ENCODE data around the gene CILP2. TPM values are rescaled to one million over a fixed set of nuclear protein-coding genes. Genes with fewer than 3 reads are reported as not detected.

The CILP2 gene
- polyA plus RNA-seq, 1 of the 3 experiments (the other 2 are of a cell fraction), result 1.9 TPM

- POLR2A ChIA-PET, result no interaction called here
These were observed 40.2 kb downstream of the CILP2 start for GRCh38 chr19:19578252-19578651.

DNA sequence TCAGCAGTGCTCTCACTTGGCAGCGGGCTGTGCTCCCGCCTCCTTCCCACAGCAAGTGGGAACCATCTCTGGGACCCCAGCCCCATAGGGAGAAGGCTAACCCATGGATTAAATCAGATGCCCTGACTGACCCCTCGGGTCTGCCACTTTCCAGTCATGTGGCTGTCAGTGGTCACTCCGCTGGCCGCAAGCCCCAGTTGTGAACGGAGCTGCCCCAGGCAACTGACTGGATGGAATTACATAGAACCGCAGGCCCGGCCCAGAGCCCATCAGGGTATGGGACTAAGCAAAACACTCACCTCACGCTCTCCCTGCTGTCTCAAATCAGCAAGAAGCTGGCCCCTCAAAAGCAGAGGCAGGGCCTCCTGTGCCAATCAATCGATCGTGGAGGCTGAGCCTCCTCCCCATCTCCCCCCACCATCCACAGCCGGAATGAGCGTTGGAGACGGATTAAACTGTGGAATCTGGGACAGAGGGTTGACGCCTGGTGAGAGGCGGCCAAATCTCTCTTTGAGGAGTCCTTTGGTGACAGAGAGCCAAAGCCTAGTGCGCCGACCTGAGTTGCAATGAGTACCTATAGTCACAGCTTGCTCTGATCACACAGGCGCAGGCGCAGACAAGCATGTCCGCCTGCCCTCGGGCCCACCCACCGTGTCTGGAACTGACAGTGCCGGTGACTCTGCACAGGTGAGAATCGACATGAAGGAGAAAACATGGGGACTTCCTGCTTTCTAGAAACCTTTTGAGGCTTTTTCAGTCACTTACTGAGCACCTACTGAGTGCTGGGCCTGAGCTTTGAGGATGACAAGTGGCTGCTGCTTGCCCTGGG is 41.7 kb downstream of the CILP2 start:
- no peak overlapping the region for H2AFZ ChIP-seq (ENCODE audit: low read depth)
- no peaks in the 10 kb centered on the region for H3K36me3 ChIP-seq (replicated peaks in 1 of 2; ENCODE audit: control insufficient read depth in 1 of 2, insufficient read depth in 2 of 2, low read length in 1 of 2)
- no peak overlapping the region for H3K27ac ChIP-seq (ENCODE audit: low read depth in 2 of 2, low read length in 1 of 2)
- TF ChIP-seq RXRA (IDR thresholded peaks at IDR 0.05; ENCODE audit: borderline replicate concordance, low read depth), result no peak
- no peak for TF ChIP-seq TCF12 (IDR thresholded peaks at IDR 0.05)
- no peak for TF ChIP-seq TEAD4 (IDR thresholded peaks at IDR 0.05; ENCODE audit: borderline replicate concordance, insufficient read depth)
- TF ChIP-seq REST (IDR thresholded peaks at IDR 0.05; ENCODE audit: low read depth, low read length), result no peak
- no peak for TF ChIP-seq USF1 (IDR thresholded peaks at IDR 0.05; ENCODE audit: borderline replicate concordance, low read depth)
- TF ChIP-seq NRF1 (IDR thresholded peaks at IDR 0.05; ENCODE audit: low read depth, low read length), result no peak
- ChIA-PET CTCF (interaction anchor here (0.6 to 1.6 kb wide), 4 partner anchors 20 to 89 kb away, joined by 3 to 4 read pairs (median 4); partner anchors contain the start of genes GMIP and LPAR2), POLR2A (no interaction called here)
- no peak overlapping the region for H3K9ac ChIP-seq
- H3K79me2 ChIP-seq (ENCODE audit: insufficient read depth), result no peaks in the 10 kb centered on the region
- no peaks in the 10 kb centered on the region for H3K9me3 ChIP-seq
- H3K4me1 ChIP-seq (ENCODE audit: control insufficient read depth in 1 of 2, insufficient read depth in 2 of 2, low read depth in 1 of 2, low read length in 1 of 2), result peaks cover 0 to 6% of the 10 kb centered on the region in 2 experiments; a peak in 1 of 4 replicates
- H3K4me2 ChIP-seq, result no peak overlapping the region
- no peaks in the 10 kb centered on the region for H3K27me3 ChIP-seq (ENCODE audit: insufficient read depth)
- H3F3A ChIP-seq (replicated peaks; ENCODE audit: insufficient read depth), result no peaks in the 10 kb centered on the region
- WGBS (ENCODE audit: low lambda C conversion rate), result 89% methylated on average over 17 of the region's 25 CpGs
- no peaks in the 10 kb centered on the region for H3K9me2 ChIP-seq
- H4K20me1 ChIP-seq (ENCODE audit: insufficient read depth), result no peaks in the 10 kb centered on the region
- H3K4me3 ChIP-seq (ENCODE audit: low read depth in 2 of 2, low read length in 1 of 2), result no peak overlapping the region
- DNase-seq, result no peak

More at GRCh38 chr19:19578252-19578651, 40.2 kb downstream of the CILP2 start:
- no peaks in the 10 kb centered on the region for H3F3A ChIP-seq (replicated peaks; ENCODE audit: insufficient read depth)
- no peak overlapping the region for H3K4me2 ChIP-seq
- peak; percentile 62 for DNase-seq
- no peaks in the 10 kb centered on the region for H3K9me2 ChIP-seq
- no peak overlapping the region for H3K4me3 ChIP-seq (ENCODE audit: low read depth in 2 of 2, low read length in 1 of 2)
- H3K9ac ChIP-seq, result no peak overlapping the region
- H4K20me1 ChIP-seq (ENCODE audit: insufficient read depth), result no peaks in the 10 kb centered on the region
- TF ChIP-seq TEAD4 (IDR thresholded peaks at IDR 0.05; ENCODE audit: borderline replicate concordance, insufficient read depth) (no peak), GATA2 (CRISPR knock-in tag; IDR thresholded peaks at IDR 0.05) (0 out of 2 replicates have a peak, but pooled peaks have one; percentile 12)
- H3K27me3 ChIP-seq (ENCODE audit: insufficient read depth), result no peaks in the 10 kb centered on the region
- no peaks in the 10 kb centered on the region for H3K36me3 ChIP-seq (replicated peaks in 1 of 2; ENCODE audit: control insufficient read depth in 1 of 2, insufficient read depth in 2 of 2, low read length in 1 of 2)
- peaks cover 0 to 6% of the 10 kb centered on the region in 2 experiments; a peak in 1 of 4 replicates for H3K4me1 ChIP-seq (ENCODE audit: control insufficient read depth in 1 of 2, insufficient read depth in 2 of 2, low read depth in 1 of 2, low read length in 1 of 2)
- CTCF ChIA-PET, result interaction anchor here (0.7 to 1.5 kb wide), 6 partner anchors 10 to 50 kb away, joined by 3 to 5 read pairs (median 3); partner anchors contain the start of gene LPAR2
- H3K9me3 ChIP-seq, result no peaks in the 10 kb centered on the region
- no peaks in the 10 kb centered on the region for H3K79me2 ChIP-seq (ENCODE audit: insufficient read depth)
- 95% methylated on average over 4 of the region's 6 CpGs for WGBS (ENCODE audit: low lambda C conversion rate)
- H3K27ac ChIP-seq (ENCODE audit: low read depth in 2 of 2, low read length in 1 of 2), result no peak overlapping the region; a peak in 1 of 4 replicates
- H2AFZ ChIP-seq (ENCODE audit: low read depth), result no peak overlapping the region
